Astrocyte of the spinal cord (primary cell): ENCODE measurements around the gene KCNJ15.

Source experiments
- DNase-seq: peaks from one replicate; pipeline ENCODE4 v3.0.0; 2011; ENCODE audit warnings: low read depth, low spot score
- H3K4me3 ChIP-seq: 2 replicates; pipeline ENCODE4 v1.5.1; 2011; ENCODE audit warnings: low read depth, mild to moderate bottlenecking, low read length, moderate library complexity
- in situ Hi-C: cut with HindIII; loops from 2 replicates; pipeline ENCODE4 v1.10.0; 2017; ENCODE audit warnings: low sequenced_read_pairs
- TF ChIP-seq, protein P1 (sequence below): IDR thresholded peaks from 2 replicates; pipeline ENCODE4 v1.5.1; 2012; ENCODE audit warnings: low read depth, mild to moderate bottlenecking, low read length, inconsistent platforms

The KCNJ15 gene

GRCh38 chr21:38299671-38300070, 42.9 kb downstream of the KCNJ15 start:
- no peak for DNase-seq
- no peak overlapping the region for H3K4me3 ChIP-seq
- in situ Hi-C loops, result no loop called here
- TF ChIP-seq, protein P1, sequence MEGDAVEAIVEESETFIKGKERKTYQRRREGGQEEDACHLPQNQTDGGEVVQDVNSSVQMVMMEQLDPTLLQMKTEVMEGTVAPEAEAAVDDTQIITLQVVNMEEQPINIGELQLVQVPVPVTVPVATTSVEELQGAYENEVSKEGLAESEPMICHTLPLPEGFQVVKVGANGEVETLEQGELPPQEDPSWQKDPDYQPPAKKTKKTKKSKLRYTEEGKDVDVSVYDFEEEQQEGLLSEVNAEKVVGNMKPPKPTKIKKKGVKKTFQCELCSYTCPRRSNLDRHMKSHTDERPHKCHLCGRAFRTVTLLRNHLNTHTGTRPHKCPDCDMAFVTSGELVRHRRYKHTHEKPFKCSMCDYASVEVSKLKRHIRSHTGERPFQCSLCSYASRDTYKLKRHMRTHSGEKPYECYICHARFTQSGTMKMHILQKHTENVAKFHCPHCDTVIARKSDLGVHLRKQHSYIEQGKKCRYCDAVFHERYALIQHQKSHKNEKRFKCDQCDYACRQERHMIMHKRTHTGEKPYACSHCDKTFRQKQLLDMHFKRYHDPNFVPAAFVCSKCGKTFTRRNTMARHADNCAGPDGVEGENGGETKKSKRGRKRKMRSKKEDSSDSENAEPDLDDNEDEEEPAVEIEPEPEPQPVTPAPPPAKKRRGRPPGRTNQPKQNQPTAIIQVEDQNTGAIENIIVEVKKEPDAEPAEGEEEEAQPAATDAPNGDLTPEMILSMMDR, result no peak

DNA sequence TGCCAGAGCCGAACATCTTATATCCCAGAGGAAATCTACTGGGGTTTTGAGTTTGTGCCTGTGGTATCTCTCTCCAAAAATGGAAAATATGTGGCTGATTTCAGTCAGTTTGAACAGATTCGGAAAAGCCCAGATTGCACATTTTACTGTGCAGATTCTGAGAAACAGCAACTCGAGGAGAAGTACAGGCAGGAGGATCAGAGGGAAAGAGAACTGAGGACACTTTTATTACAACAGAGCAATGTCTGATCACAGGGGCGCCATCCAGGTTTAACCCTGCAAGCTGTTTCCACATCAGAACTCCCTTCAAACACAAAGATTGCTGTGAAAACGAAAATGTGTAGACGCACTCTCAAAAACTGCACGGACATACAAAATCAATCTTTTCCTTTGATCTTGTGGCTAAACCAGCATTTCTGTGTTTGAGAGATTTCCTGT, 43.4 kb downstream of the KCNJ15 start:
- DNase-seq, result no peak
- TF ChIP-seq, protein P1, result no peak
- no peak overlapping the region for H3K4me3 ChIP-seq
- in situ Hi-C loops, result no loop called here

- in situ Hi-C loops, result no loop called here
- H3K4me3 ChIP-seq, result no peak overlapping the region
- TF ChIP-seq, protein P1, result no peak
- no peak for DNase-seq
Measured at GRCh38 chr21:38301321-38302214, 44.8 kb downstream of the KCNJ15 start.

- DNase-seq, result peak; percentile 95
- no peak overlapping the region for H3K4me3 ChIP-seq
- in situ Hi-C loops, result no loop called here
- TF ChIP-seq, protein P1, result no peak
Measured at GRCh38 chr21:38303300-38303699, 46.5 kb downstream of the KCNJ15 start.

GRCh38 chr21:38306433-38307141, 49.8 kb downstream of the KCNJ15 start:
- TF ChIP-seq, protein P1, result no peak
- H3K4me3 ChIP-seq, result no peak overlapping the region
- peak; percentile 94 for DNase-seq
- in situ Hi-C loops, result no loop called here

DNA sequence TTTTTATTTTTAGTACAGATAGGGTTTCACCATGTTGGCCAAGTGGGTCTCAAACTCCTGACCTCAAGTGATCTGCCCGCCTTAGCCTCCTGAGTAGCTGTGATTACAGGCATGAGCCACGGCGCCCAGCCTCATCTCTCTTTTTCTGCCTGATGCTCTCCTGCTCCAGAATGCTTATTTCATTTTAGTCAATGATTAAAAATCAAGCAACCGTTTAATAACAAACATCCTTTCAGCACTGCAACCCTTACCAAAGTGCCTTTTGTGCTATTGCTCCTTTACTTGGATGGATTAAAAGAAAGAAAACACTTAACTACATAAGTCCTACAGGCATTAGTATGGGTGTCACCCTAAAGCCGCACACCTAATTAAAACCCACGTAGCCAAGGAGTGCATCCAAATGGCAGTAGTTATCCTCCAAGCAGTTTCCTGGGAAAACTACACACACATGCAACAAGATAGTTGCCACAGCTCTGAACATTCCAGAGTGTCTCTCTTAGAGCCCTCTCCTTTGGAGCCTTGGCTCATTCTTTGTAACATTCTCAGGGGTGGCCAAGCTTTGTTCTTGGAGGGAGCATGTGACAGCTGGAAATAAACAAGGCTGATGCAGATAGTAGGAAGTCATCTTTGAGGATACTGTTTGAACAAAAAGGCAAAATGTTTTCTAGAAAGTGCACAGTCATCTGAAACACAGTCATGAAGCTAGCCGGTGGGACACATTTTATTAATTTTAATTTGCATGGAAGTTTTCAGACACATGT, 51.2 kb downstream of the KCNJ15 start:
- no peak for DNase-seq

More for the DNA sequence above, 51.2 kb downstream of the KCNJ15 start:
- no peak overlapping the region for H3K4me3 ChIP-seq
- TF ChIP-seq, protein P1, result no peak
- in situ Hi-C loops, result no loop called here
